ENCODE measurements around the gene PRKAG2. TPM values are rescaled to one million over a fixed set of nuclear protein-coding genes. Genes with fewer than 3 reads are reported as not detected.

The PRKAG2 gene
- total RNA-seq, 4 donors from 2014 or later, result 7.5 to 14.3 (median 12.2) TPM

GRCh38 chr7:151509670-151510333 lies 367.1 kb downstream of the PRKAG2 start:
- 81 to 83% methylated on average over 5 of the region's 5 CpGs for WGBS, 2 donors
- intact Hi-C loops (cut with DNase I; ENCODE audit: low total_unique reads), result no loop called here
- TF ChIP-seq POLR2A (IDR thresholded peaks at IDR 0.05), result no peak
- no peak for TF ChIP-seq CTCF (IDR thresholded peaks at IDR 0.05)
- H3K4me3 ChIP-seq (ENCODE audit: low read depth, poor library complexity, severe bottlenecking), result no peak overlapping the region
- no peak for DNase-seq (ENCODE audit: low spot score in 2 of 2)

GRCh38 chr7:151508991-151509390 lies 367.9 kb downstream of the PRKAG2 start:
- no peak for DNase-seq (ENCODE audit: low spot score in 2 of 2)
- intact Hi-C loops (cut with DNase I; ENCODE audit: low total_unique reads), result no loop called here
- 91 to 92% methylated on average over 6 of the region's 6 CpGs for WGBS, 2 donors
- no peak overlapping the region for H3K4me3 ChIP-seq (ENCODE audit: low read depth, poor library complexity, severe bottlenecking)
- TF ChIP-seq CTCF (IDR thresholded peaks at IDR 0.05), result no peak
- TF ChIP-seq POLR2A (IDR thresholded peaks at IDR 0.05), result no peak

GRCh38 chr7:151507806-151508205 lies 369.1 kb downstream of the PRKAG2 start:
- WGBS, 2 donors, result 71 to 79% methylated on average over 2 of the region's 2 CpGs
- intact Hi-C loops (cut with DNase I; ENCODE audit: low total_unique reads), result no loop called here
- H3K4me3 ChIP-seq (ENCODE audit: low read depth, poor library complexity, severe bottlenecking), result no peak overlapping the region
- DNase-seq (ENCODE audit: low spot score in 2 of 2), result no peak
- TF ChIP-seq CTCF (IDR thresholded peaks at IDR 0.05) (no peak), POLR2A (IDR thresholded peaks at IDR 0.05) (no peak)

GRCh38 chr7:151506901-151507382 lies 370.0 kb downstream of the PRKAG2 start:
- no peak for DNase-seq (ENCODE audit: low spot score in 2 of 2)
- 47 to 52% methylated on average over 5 of the region's 5 CpGs for WGBS, 2 donors
- intact Hi-C loops (cut with DNase I; ENCODE audit: low total_unique reads), result no loop called here
- TF ChIP-seq POLR2A (IDR thresholded peaks at IDR 0.05), result no peak
- no peak for TF ChIP-seq CTCF (IDR thresholded peaks at IDR 0.05)
- H3K4me3 ChIP-seq (ENCODE audit: low read depth, poor library complexity, severe bottlenecking), result no peak overlapping the region

Other genes starting within 250 kb of the PRKAG2 start
- not detected for gene GALNTL5, start 79.3 kb upstream of the PRKAG2 start, total RNA-seq
- gene GALNT11, start 148.6 kb upstream of the PRKAG2 start, total RNA-seq, result 10 to 100 TPM; 38.9 to 62.6 (median 45.3) TPM

Measured in lower leg skin (tissue), 4 donors.